Pancreas (tissue), 10 donors: Measurements from ENCODE around the gene VNN1. TPM values are rescaled to one million over a fixed set of nuclear protein-coding genes. Genes with fewer than 3 reads are reported as not detected.
A peak's percentile ranks its signal among the peaks of the same experiment; 100 is the strongest.

Experiments used
- ATAC-seq, 4 donors: fragments of 200-7000 bp; cut with Tn5 transposase; one replicate each; pipeline versions ENCODE4 v1.8.0 to v1.9.1; 2020; ENCODE audit warnings: mild to moderate bottlenecking in 4 of 4, moderate library complexity in 4 of 4
- DNase-seq, 6 donors: peaks; one replicate each; pipeline ENCODE4 v3.0.0-alpha.2; 2020
- FAIRE-seq: peaks from 2 replicates; lab custom pipeline; 2012; peaks lifted over from hg19 to GRCh38; lab: Jason Lieb, UNC
- H3K27ac ChIP-seq, 4 donors: fragments of 200-600 bp; sonication (generic); 1 replicate in 3 of 4; 2 replicates in 1 of 4; pipeline versions ENCODE4 v1.5.0 to v1.8.0; 2020
- H3K27me3 ChIP-seq, 4 donors: fragments of 200-600 bp; one replicate each; pipeline ENCODE4 v1.8.0; 2021
- H3K36me3 ChIP-seq, 3 donors: fragments of 200-600 bp; sonication (generic) in 1 of 3; one replicate each; pipeline versions ENCODE4 v1.5.0 to v1.8.0; 2020 to 2021
- H3K4me1 ChIP-seq, 3 donors: fragments of 200-600 bp; one replicate each; pipeline ENCODE4 v1.8.0; 2021
- H3K4me3 ChIP-seq, 4 donors: fragments of 200-600 bp; sonication (generic) in 2 of 4; one replicate each; pipeline versions ENCODE4 v1.5.0 to v1.8.0; 2020 to 2021
- H3K9me3 ChIP-seq, 4 donors: fragments of 200-600 bp; one replicate each; pipeline ENCODE4 v1.8.0; 2021
- CTCF ChIP-seq, 4 donors: fragments of 200-600 bp; sonication (generic) in 3 of 4; IDR thresholded peaks; one replicate each; pipeline versions ENCODE4 v1.5.0 to v1.8.0; 2021; ENCODE audit warnings: antibody characterized with exemption in 4 of 4
- WGBS, 2 donors: extraction: QIAGEN DNeasy Blood & Tissue Kit; methylation state at CpG; one replicate each; pipeline ENCODE4 v1.1.7; 2013; 5-methylcytosine and 5-hydroxymethylcytosine counted together
- intact Hi-C, 3 donors: fragments of 100-400 bp; cut with DNase I; formaldehyde crosslinking; loops; one replicate each; pipeline versions ENCODE4 v1.11.1 to v1.14.2; 2022
- polyA plus RNA-seq, 2 donors: library from polyadenylated mRNA; stranded (reverse); fragments of 200-250 nt; gene quantifications; one replicate each; pipeline ENCODE4 v1.2.3, GENCODE V29; 2013
- total RNA-seq, 6 donors: library from RNA; stranded (reverse); fragmentation: NEBNext Ultra II Directional in 4 of 6; extraction: Animal tissue kit (Norgen Biotek cat#: 25700) in 4 of 6; gene quantifications; one replicate each; pipeline versions ENCODE4 v1.2.1 to v1.2.4, GENCODE V29; 2021 to 2023
- donor health status: healthy with polysubstance abuse.
- donor health status: DM: no; HTN: no; CAD: no; lungs with moderate emphysema.
- donor health status: DM: no; HTN: no; CAD: no.
- donor health status: control.
- donor health status: control.
- donor health status: Bipolar disorder and iron deficiency.
- donor health status: DM: yes; HTN: yes; CAD: no.
- donor health status: DM: no; HTN: no; CAD: no.
- donor health status: DM: no; HTN: no; CAD: no.
- donor health status: DM: yes; HTN: yes; CAD: no.

VNN1 gene
- total and polyA plus RNA-seq, 8 donors: 0.13 to 4.7 (median 1.0) TPM

GRCh38 chr6:132752255-132752654 lies 38.4 kb upstream of the VNN1 start:
- Histone ChIP-seq H3K4me3 (no peak overlapping the region), H3K36me3 (no peaks in the 10 kb centered on the region), H3K27ac (no peak overlapping the region), H3K27me3 (no peaks in the 10 kb centered on the region), H3K4me1 (peaks cover 0 to 8% (median 0%) of the 10 kb centered on the region in 3 donors), H3K9me3 (no peaks in the 10 kb centered on the region)
- FAIRE-seq (no peak), DNase-seq (no peak), ATAC-seq (no peak)
- WGBS, 2 donors: 30 to 42% methylated on average over 1 of the region's 1 CpG
- TF ChIP-seq CTCF (IDR thresholded peaks at IDR 0.05): no peak
- intact Hi-C loops: no loop called here

GRCh38 chr6:132751828-132752227 lies 38.0 kb upstream of the VNN1 start:
- no peak for FAIRE-seq

GRCh38 chr6:132751306-132751705 lies 37.5 kb upstream of the VNN1 start:
- H3K9me3 ChIP-seq: no peaks in the 10 kb centered on the region
- no peaks in the 10 kb centered on the region for H3K36me3 ChIP-seq
- no peak for FAIRE-seq
- no peak for DNase-seq
- ATAC-seq: peak in 2 of 4 donors; percentile 38 to 49
- H3K4me3 ChIP-seq: no peak overlapping the region
- H3K27ac ChIP-seq: peak overlapping the region in 1 of 4 donors; percentile 20
- peaks cover 0 to 8% (median 0%) of the 10 kb centered on the region in 3 donors for H3K4me1 ChIP-seq
- intact Hi-C loops: no loop called here
- 89% methylated on average over 4 of the region's 4 CpGs for WGBS, 2 donors
- H3K27me3 ChIP-seq: no peaks in the 10 kb centered on the region
- TF ChIP-seq CTCF (IDR thresholded peaks at IDR 0.05): no peak

More at GRCh38 chr6:132751828-132752227, 38.0 kb upstream of the VNN1 start:
- WGBS, 2 donors: 75 to 82% methylated on average over 1 of the region's 1 CpG
- TF ChIP-seq CTCF (IDR thresholded peaks at IDR 0.05): no peak
- no peaks in the 10 kb centered on the region for H3K36me3 ChIP-seq
- H3K4me3 ChIP-seq: no peak overlapping the region
- H3K27me3 ChIP-seq: no peaks in the 10 kb centered on the region
- peak overlapping the region in 1 of 4 donors; percentile 20 for H3K27ac ChIP-seq
- no peaks in the 10 kb centered on the region for H3K9me3 ChIP-seq
- ATAC-seq (no peak), DNase-seq (no peak)
- H3K4me1 ChIP-seq: peaks cover 0 to 8% (median 0%) of the 10 kb centered on the region in 3 donors
- intact Hi-C loops: no loop called here

- H3K4me1 ChIP-seq: peaks cover 0 to 8% (median 0%) of the 10 kb centered on the region in 3 donors
- FAIRE-seq (no peak), ATAC-seq (peak in 2 of 4 donors; percentile 41 to 45), DNase-seq (no peak)
- intact Hi-C loops: no loop called here
- no peak overlapping the region for H3K4me3 ChIP-seq
- no peaks in the 10 kb centered on the region for H3K36me3 ChIP-seq
- no peak for TF ChIP-seq CTCF (IDR thresholded peaks at IDR 0.05)
- WGBS, 2 donors: 39 to 45% methylated on average over 8 of the region's 8 CpGs
- H3K9me3 ChIP-seq: no peaks in the 10 kb centered on the region
- H3K27me3 ChIP-seq: no peaks in the 10 kb centered on the region
- H3K27ac ChIP-seq: peak overlapping the region in 1 of 4 donors; percentile 20
Measured at GRCh38 chr6:132750455-132751248, 36.8 kb upstream of the VNN1 start.

- Histone ChIP-seq H3K36me3 (no peaks in the 10 kb centered on the region), H3K27me3 (no peaks in the 10 kb centered on the region), H3K27ac (peak overlapping the region in 1 of 4 donors; percentile 9), H3K9me3 (no peaks in the 10 kb centered on the region), H3K4me1 (peaks cover 0 to 8% (median 0%) of the 10 kb centered on the region in 3 donors), H3K4me3 (no peak overlapping the region)
- intact Hi-C loops: no loop called here
- ATAC-seq (peak in 1 of 4 donors; percentile 54), DNase-seq (no peak), FAIRE-seq (no peak)
- WGBS, 2 donors: 68 to 72% methylated on average over 4 of the region's 4 CpGs
- no peak for TF ChIP-seq CTCF (IDR thresholded peaks at IDR 0.05)
Measured at GRCh38 chr6:132749111-132749510, 35.3 kb upstream of the VNN1 start.
